T-helper 2 cell treated with Interferon-gamma antibody and Interleukin-4, amounts not matched to agents 5 μg/mL and 100 μg/mL, for 36 hours (primary cell): Measurements from ENCODE around the gene CLCNKB.
"Not testable (repeated sequence)": the region's sequence is repeated elsewhere in the genome, so short reads cannot be mapped to it uniquely, and the experiment has no call there.

Experiments used
- DNase-seq: peaks from one replicate; pipeline ENCODE4 v3.0.0; 2021; ENCODE audit warnings: low spot score
- H3K27ac Mint-ChIP-seq: one replicate; pipeline ENCODE4 v1.8.0; 2021; ENCODE audit warnings: mild to moderate bottlenecking, mixed read lengths
- H3K27me3 Mint-ChIP-seq: one replicate; pipeline ENCODE4 v1.8.0; 2021; ENCODE audit warnings: low read depth, mixed read lengths
- H3K36me3 Mint-ChIP-seq: one replicate; pipeline ENCODE4 v1.8.0; 2021; ENCODE audit warnings: low read depth, mixed read lengths
- H3K4me1 Mint-ChIP-seq: one replicate; pipeline ENCODE4 v1.8.0; 2021; ENCODE audit warnings: low read depth, mixed read lengths
- H3K4me3 Mint-ChIP-seq: one replicate; pipeline ENCODE4 v1.8.0; 2022; ENCODE audit warnings: mild to moderate bottlenecking, moderate library complexity, mixed read lengths
- H3K9me3 Mint-ChIP-seq: one replicate; pipeline ENCODE4 v1.8.0; 2021; ENCODE audit warnings: mixed read lengths

Gene CLCNKB

GRCh38 chr1:16043521-16043920 lies at the start of gene CLCNKB:
CLCNKB (plus strand) TSS chr1:16043782; CDS start chr1:16044493, 711 bp downstream.
- no peak for DNase-seq
- Mint-ChIP-seq H3K9me3 (no peaks in the 10 kb centered on the region), H3K4me3 (no peak within 1 kb of the TSS), H3K27me3 (peaks cover 3% of the 10 kb centered on the region), H3K27ac (no peak within 1 kb of the TSS), H3K4me1 (no peaks in the 10 kb centered on the region), H3K36me3 (no peaks in the 10 kb centered on the region)

GRCh38 chr1:15994081-15994480 lies 49.5 kb upstream of the CLCNKB start:
- no peak overlapping the region for H3K27ac Mint-ChIP-seq
- H3K9me3 Mint-ChIP-seq = no peaks in the 10 kb centered on the region
- H3K4me1 Mint-ChIP-seq = no peaks in the 10 kb centered on the region
- no peak overlapping the region for H3K4me3 Mint-ChIP-seq
- H3K36me3 Mint-ChIP-seq = no peaks in the 10 kb centered on the region
- no peak for DNase-seq
- H3K27me3 Mint-ChIP-seq = no peaks in the 10 kb centered on the region

GRCh38 chr1:15994590-15995351 lies 48.8 kb upstream of the CLCNKB start:
- Mint-ChIP-seq H3K36me3 (no peaks in the 10 kb centered on the region), H3K27ac (no peak overlapping the region), H3K27me3 (no peaks in the 10 kb centered on the region), H3K4me3 (no peak overlapping the region), H3K4me1 (no peaks in the 10 kb centered on the region), H3K9me3 (no peaks in the 10 kb centered on the region)
- DNase-seq = peak; percentile 45

GRCh38 chr1:15997076-15997585 lies 46.5 kb upstream of the CLCNKB start:
- H3K9me3 Mint-ChIP-seq = no peaks in the 10 kb centered on the region
- H3K4me3 Mint-ChIP-seq = no peak overlapping the region
- H3K36me3 Mint-ChIP-seq = no peaks in the 10 kb centered on the region
- H3K27ac Mint-ChIP-seq = no peak overlapping the region
- no peaks in the 10 kb centered on the region for H3K27me3 Mint-ChIP-seq
- no peaks in the 10 kb centered on the region for H3K4me1 Mint-ChIP-seq
- no peak for DNase-seq

- no peaks in the 10 kb centered on the region for H3K9me3 Mint-ChIP-seq
- no peak overlapping the region for H3K4me3 Mint-ChIP-seq
- no peaks in the 10 kb centered on the region for H3K4me1 Mint-ChIP-seq
- H3K27me3 Mint-ChIP-seq = no peaks in the 10 kb centered on the region
- no peaks in the 10 kb centered on the region for H3K36me3 Mint-ChIP-seq
- no peak overlapping the region for H3K27ac Mint-ChIP-seq
- DNase-seq = no peak
Measured at GRCh38 chr1:15997637-15998280, 45.8 kb upstream of the CLCNKB start.

- Mint-ChIP-seq H3K4me1 (no peaks in the 10 kb centered on the region), H3K27me3 (no peaks in the 10 kb centered on the region)
Measured at GRCh38 chr1:15998929-15999328, 44.7 kb upstream of the CLCNKB start.

GRCh38 chr1:16001274-16001673 lies 42.3 kb upstream of the CLCNKB start:
- H3K4me3 Mint-ChIP-seq, H3K27ac Mint-ChIP-seq, DNase-seq, H3K4me1 Mint-ChIP-seq, H3K27me3 Mint-ChIP-seq, H3K36me3 Mint-ChIP-seq, H3K9me3 Mint-ChIP-seq: not testable (repeated sequence)

More at GRCh38 chr1:15998929-15999328, 44.7 kb upstream of the CLCNKB start:
- no peak for DNase-seq
- Mint-ChIP-seq H3K4me3 (no peak overlapping the region), H3K27ac (no peak overlapping the region), H3K9me3 (no peaks in the 10 kb centered on the region), H3K36me3 (no peaks in the 10 kb centered on the region)

- DNase-seq = no peak
- Mint-ChIP-seq H3K27me3 (no peaks in the 10 kb centered on the region), H3K27ac (no peak overlapping the region), H3K4me1 (peaks cover 6% of the 10 kb centered on the region), H3K4me3 (no peak overlapping the region), H3K9me3 (no peaks in the 10 kb centered on the region), H3K36me3 (no peaks in the 10 kb centered on the region)
Measured at GRCh38 chr1:16005597-16005996, 38.0 kb upstream of the CLCNKB start.

GRCh38 chr1:16006010-16006409 lies 37.6 kb upstream of the CLCNKB start:
- Mint-ChIP-seq H3K4me1 (peaks cover 6% of the 10 kb centered on the region), H3K27me3 (no peaks in the 10 kb centered on the region), H3K4me3 (no peak overlapping the region), H3K36me3 (no peaks in the 10 kb centered on the region), H3K27ac (no peak overlapping the region), H3K9me3 (no peaks in the 10 kb centered on the region)
- DNase-seq = no peak

- H3K27me3 Mint-ChIP-seq = no peaks in the 10 kb centered on the region
- H3K27ac Mint-ChIP-seq = no peak overlapping the region
- peaks cover 6% of the 10 kb centered on the region for H3K4me1 Mint-ChIP-seq
- no peaks in the 10 kb centered on the region for H3K36me3 Mint-ChIP-seq
- no peaks in the 10 kb centered on the region for H3K9me3 Mint-ChIP-seq
- peak; percentile 13 for DNase-seq
- H3K4me3 Mint-ChIP-seq = no peak overlapping the region
Measured at GRCh38 chr1:16006552-16007485, 36.8 kb upstream of the CLCNKB start.

GRCh38 chr1:16007671-16008341 lies 35.8 kb upstream of the CLCNKB start:
- Mint-ChIP-seq H3K9me3 (no peaks in the 10 kb centered on the region), H3K27ac (no peak overlapping the region)

GRCh38 chr1:16009030-16009460 lies 34.5 kb upstream of the CLCNKB start:
- peak; percentile 56 for DNase-seq
- H3K27ac Mint-ChIP-seq = no peak overlapping the region
- peaks cover 4% of the 10 kb centered on the region for H3K27me3 Mint-ChIP-seq
- no peaks in the 10 kb centered on the region for H3K9me3 Mint-ChIP-seq
- H3K4me3 Mint-ChIP-seq = no peak overlapping the region
- no peaks in the 10 kb centered on the region for H3K36me3 Mint-ChIP-seq
- peaks cover 9% of the 10 kb centered on the region for H3K4me1 Mint-ChIP-seq

More at GRCh38 chr1:16007671-16008341, 35.8 kb upstream of the CLCNKB start:
- H3K27me3 Mint-ChIP-seq = peaks cover 2% of the 10 kb centered on the region
- peaks cover 9% of the 10 kb centered on the region for H3K4me1 Mint-ChIP-seq
- no peaks in the 10 kb centered on the region for H3K36me3 Mint-ChIP-seq
- H3K4me3 Mint-ChIP-seq = no peak overlapping the region
- DNase-seq = no peak

GRCh38 chr1:16009678-16010077 lies 33.9 kb upstream of the CLCNKB start:
- H3K36me3 Mint-ChIP-seq = no peaks in the 10 kb centered on the region
- no peak overlapping the region for H3K4me3 Mint-ChIP-seq
- H3K4me1 Mint-ChIP-seq = peaks cover 9% of the 10 kb centered on the region
- no peak for DNase-seq
- no peaks in the 10 kb centered on the region for H3K9me3 Mint-ChIP-seq
- H3K27me3 Mint-ChIP-seq = peaks cover 6% of the 10 kb centered on the region
- no peak overlapping the region for H3K27ac Mint-ChIP-seq
